ENCODE results near the gene ERO1A. TPM values are rescaled to one million over a fixed set of nuclear protein-coding genes. Genes with fewer than 3 reads are reported as not detected.
A peak's percentile ranks its signal among the peaks of the same experiment; 100 is the strongest.

The ERO1A gene
- total and polyA plus RNA-seq, 2 experiments from 2014 or later: 41.6 to 91.1 TPM

GRCh38 chr14:52692248-52692962, 3.0 kb downstream of the ERO1A start:
- peaks cover 72% of the 10 kb centered on the region for H3K79me2 ChIP-seq
- no peaks in the 10 kb centered on the region for H3K9me2 ChIP-seq (replicated peaks; ENCODE audit: insufficient read depth)
- peaks cover 28% of the 10 kb centered on the region for H4K20me1 ChIP-seq (ENCODE audit: insufficient read depth, poor library complexity, severe bottlenecking)
- peaks cover 21% of the 10 kb centered on the region for H3K4me1 ChIP-seq (ENCODE audit: insufficient read depth)
- no peak for DNase-seq (ENCODE audit: low spot score)
- no peak overlapping the region for H2AFZ ChIP-seq
- 62% methylated on average over 5 of the region's 5 CpGs for WGBS (ENCODE audit: low lambda C conversion rate, missing lambda C conversion rate)
- H3K36me3 ChIP-seq (replicated peaks; ENCODE audit: insufficient read depth, low read depth): no peaks in the 10 kb centered on the region
- no peaks in the 10 kb centered on the region for H3K9me3 ChIP-seq (ENCODE audit: low read depth)
- no peak overlapping the region for H3K4me3 ChIP-seq
- no peak overlapping the region for H3K27ac ChIP-seq
- H3K4me2 ChIP-seq: peak overlapping the region; percentile 77
- no peaks in the 10 kb centered on the region for H3K27me3 ChIP-seq
- TF ChIP-seq CTCF (IDR thresholded peaks at IDR 0.05; ENCODE audit: poor library complexity) (no peak), EZH2 (IDR thresholded peaks at IDR 0.05; ENCODE audit: borderline replicate concordance) (no peak), EZH2phosphoT487 (IDR thresholded peaks at IDR 0.05; ENCODE audit: low read depth, severe bottlenecking, unreplicated experiment) (no peak)

GRCh38 chr14:52690983-52691760, 4.2 kb downstream of the ERO1A start:
- TF ChIP-seq EZH2 (IDR thresholded peaks at IDR 0.05; ENCODE audit: borderline replicate concordance) (no peak), CTCF (IDR thresholded peaks at IDR 0.05; ENCODE audit: poor library complexity) (no peak), EZH2phosphoT487 (IDR thresholded peaks at IDR 0.05; ENCODE audit: low read depth, severe bottlenecking, unreplicated experiment) (no peak)
- Histone ChIP-seq H3K27ac (no peak overlapping the region), H3K79me2 (peaks cover 84% of the 10 kb centered on the region), H3K4me1 (ENCODE audit: insufficient read depth) (peaks cover 21% of the 10 kb centered on the region), H3K9me2 (replicated peaks; ENCODE audit: insufficient read depth) (no peaks in the 10 kb centered on the region), H3K4me2 (peak overlapping the region; percentile 77), H4K20me1 (ENCODE audit: insufficient read depth, poor library complexity, severe bottlenecking) (peaks cover 32% of the 10 kb centered on the region), H3K27me3 (no peaks in the 10 kb centered on the region), H2AFZ (no peak overlapping the region), H3K9me3 (ENCODE audit: low read depth) (no peaks in the 10 kb centered on the region), H3K4me3 (no peak overlapping the region), H3K36me3 (replicated peaks; ENCODE audit: insufficient read depth, low read depth) (no peaks in the 10 kb centered on the region)
- 89% methylated on average over 7 of the region's 7 CpGs for WGBS (ENCODE audit: low lambda C conversion rate, missing lambda C conversion rate)
- DNase-seq (ENCODE audit: low spot score): no peak

GRCh38 chr14:52686176-52686575, 9.2 kb downstream of the ERO1A start:
- Histone ChIP-seq H4K20me1 (ENCODE audit: insufficient read depth, poor library complexity, severe bottlenecking) (peaks cover 20% of the 10 kb centered on the region), H3K4me1 (ENCODE audit: insufficient read depth) (no peaks in the 10 kb centered on the region), H2AFZ (no peak overlapping the region), H3K79me2 (peaks cover 91% of the 10 kb centered on the region), H3K9me2 (replicated peaks; ENCODE audit: insufficient read depth) (no peaks in the 10 kb centered on the region), H3K36me3 (replicated peaks; ENCODE audit: insufficient read depth, low read depth) (no peaks in the 10 kb centered on the region), H3K4me3 (no peak overlapping the region), H3K4me2 (no peak overlapping the region), H3K27me3 (no peaks in the 10 kb centered on the region), H3K9me3 (ENCODE audit: low read depth) (no peaks in the 10 kb centered on the region), H3K27ac (no peak overlapping the region)
- WGBS (ENCODE audit: low lambda C conversion rate, missing lambda C conversion rate): 94% methylated on average over 1 of the region's 1 CpG
- no peak for DNase-seq (ENCODE audit: low spot score)
- TF ChIP-seq EZH2phosphoT487 (IDR thresholded peaks at IDR 0.05; ENCODE audit: low read depth, severe bottlenecking, unreplicated experiment) (no peak), CTCF (IDR thresholded peaks at IDR 0.05; ENCODE audit: poor library complexity) (no peak)

Data from hepatocyte (in vitro differentiated cells).